Smooth muscle cell (in vitro differentiated cells): Measurements from ENCODE around the gene ACTL7A. TPM values are rescaled to one million over a fixed set of nuclear protein-coding genes. Genes with fewer than 3 reads are reported as not detected.

Experiments
- DNase-seq: peaks from one replicate; lab custom pipeline; 2025; ENCODE audit not compliant: unreplicated experiment; lab: John Stamatoyannopoulos, UW
- H2AFZ ChIP-seq: fragments of 200-600 bp; sonication (generic); 2 replicates; pipeline ENCODE4 v1.6.0; 2016; ENCODE audit warnings: antibody characterized with exemption, low read depth, mild to moderate bottlenecking
- H3F3A ChIP-seq: fragments of 200-600 bp; sonication (generic); 2 replicates; pipeline ENCODE4 v1.6.0; 2017; ENCODE audit warnings: antibody characterized with exemption, low read depth
- H3K27ac ChIP-seq: fragments of 200-600 bp; sonication (generic); 2 replicates; pipeline ENCODE4 v1.5.1; 2016; ENCODE audit warnings: low read depth, mild to moderate bottlenecking
- H3K27me3 ChIP-seq: fragments of 200-600 bp; sonication (generic); 2 replicates; pipeline ENCODE4 v1.6.1; 2016; ENCODE audit warnings: low read depth, mild to moderate bottlenecking
- H3K36me3 ChIP-seq: fragments of 200-600 bp; sonication (generic); 2 replicates; pipeline ENCODE4 v1.5.1; 2016; ENCODE audit warnings: low read depth
- H3K4me1 ChIP-seq: fragments of 200-600 bp; sonication (generic); 2 replicates; pipeline ENCODE4 v1.5.1; 2016; ENCODE audit warnings: low read depth
- H3K4me2 ChIP-seq: fragments of 200-600 bp; sonication (generic); 2 replicates; pipeline ENCODE4 v1.6.0; 2016; ENCODE audit warnings: mild to moderate bottlenecking
- H3K4me3 ChIP-seq: fragments of 200-600 bp; sonication (generic); 2 replicates; pipeline ENCODE4 v1.5.1; 2016; ENCODE audit warnings: mild to moderate bottlenecking
- H3K79me2 ChIP-seq: fragments of 200-600 bp; sonication (generic); 2 replicates; pipeline ENCODE4 v1.6.0; 2016; ENCODE audit warnings: low read depth, mild to moderate bottlenecking
- H3K9ac ChIP-seq: fragments of 200-600 bp; sonication (generic); 2 replicates; pipeline ENCODE4 v1.6.0; 2016; ENCODE audit warnings: low read depth
- H3K9me3 ChIP-seq: fragments of 200-600 bp; sonication (generic); replicated peaks from 2 replicates; pipeline ENCODE4 v1.5.1; 2016; ENCODE audit warnings: low read depth
- H4K20me1 ChIP-seq: fragments of 200-600 bp; sonication (generic); 2 replicates; pipeline ENCODE4 v1.6.0; 2016; ENCODE audit warnings: low read depth
- WGBS: methylation state at CpG from one replicate; pipeline ENCODE4 v1.1.7; 2016; ENCODE audit warnings: low lambda C conversion rate; 5-methylcytosine and 5-hydroxymethylcytosine counted together
- polyA plus RNA-seq: library from polyadenylated mRNA; unstranded; fragments of >200 nt; fragmentation: Nextera tagmentation; extraction: Ambion mirVana; gene quantifications from 2 replicates; pipeline ENCODE4 v1.2.1, GENCODE V29; 2016
- total RNA-seq: library from RNA; depleted of rRNA; stranded (reverse); fragments of >200 nt; gene quantifications from 2 replicates; pipeline ENCODE4 v1.2.3, GENCODE V29; 2014
- TF ChIP-seq, protein P1 (sequence below): fragments of 200-600 bp; sonication (generic); IDR thresholded peaks from 2 replicates; pipeline ENCODE4 v1.5.1; 2017; ENCODE audit warnings: borderline replicate concordance, mild to moderate bottlenecking, antibody characterized with exemption; ENCODE audit not compliant: insufficient read depth, poor library complexity, severe bottlenecking

ACTL7A gene
- total and polyA plus RNA-seq, 2 experiments from 2014 or later: not detected

DNA sequence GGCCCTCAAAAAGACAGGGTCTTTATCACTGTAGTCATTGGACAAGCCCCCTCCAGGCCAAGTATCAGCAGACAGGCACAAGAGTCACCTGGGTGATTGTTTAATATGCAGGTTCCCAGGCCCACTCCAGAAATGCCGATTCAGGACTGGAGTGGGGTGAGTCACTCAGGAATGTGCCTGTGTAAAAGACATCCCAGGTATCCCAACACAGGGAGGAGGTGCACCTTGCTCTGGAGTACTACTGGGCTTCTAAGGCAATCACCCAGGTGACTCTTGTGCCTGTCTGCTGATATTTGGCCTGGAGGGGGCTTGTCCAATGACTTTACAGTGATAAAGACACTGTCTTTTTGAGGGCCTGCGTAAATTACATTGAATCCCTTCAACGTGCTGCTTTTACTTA lies 46.9 kb upstream of the ACTL7A start:
- 64% methylated on average over 3 of the region's 3 CpGs for WGBS
- no peaks in the 10 kb centered on the region for H3K79me2 ChIP-seq
- no peak overlapping the region for H3K9ac ChIP-seq
- no peaks in the 10 kb centered on the region for H3K27me3 ChIP-seq
- no peak overlapping the region for H3K4me2 ChIP-seq
- TF ChIP-seq, protein P1, sequence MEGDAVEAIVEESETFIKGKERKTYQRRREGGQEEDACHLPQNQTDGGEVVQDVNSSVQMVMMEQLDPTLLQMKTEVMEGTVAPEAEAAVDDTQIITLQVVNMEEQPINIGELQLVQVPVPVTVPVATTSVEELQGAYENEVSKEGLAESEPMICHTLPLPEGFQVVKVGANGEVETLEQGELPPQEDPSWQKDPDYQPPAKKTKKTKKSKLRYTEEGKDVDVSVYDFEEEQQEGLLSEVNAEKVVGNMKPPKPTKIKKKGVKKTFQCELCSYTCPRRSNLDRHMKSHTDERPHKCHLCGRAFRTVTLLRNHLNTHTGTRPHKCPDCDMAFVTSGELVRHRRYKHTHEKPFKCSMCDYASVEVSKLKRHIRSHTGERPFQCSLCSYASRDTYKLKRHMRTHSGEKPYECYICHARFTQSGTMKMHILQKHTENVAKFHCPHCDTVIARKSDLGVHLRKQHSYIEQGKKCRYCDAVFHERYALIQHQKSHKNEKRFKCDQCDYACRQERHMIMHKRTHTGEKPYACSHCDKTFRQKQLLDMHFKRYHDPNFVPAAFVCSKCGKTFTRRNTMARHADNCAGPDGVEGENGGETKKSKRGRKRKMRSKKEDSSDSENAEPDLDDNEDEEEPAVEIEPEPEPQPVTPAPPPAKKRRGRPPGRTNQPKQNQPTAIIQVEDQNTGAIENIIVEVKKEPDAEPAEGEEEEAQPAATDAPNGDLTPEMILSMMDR: no peak
- no peak for DNase-seq
- peaks cover 14% of the 10 kb centered on the region for H3K4me1 ChIP-seq
- no peak overlapping the region for H3K4me3 ChIP-seq
- H4K20me1 ChIP-seq: no peaks in the 10 kb centered on the region
- H2AFZ ChIP-seq: no peak overlapping the region
- H3K9me3 ChIP-seq: no peaks in the 10 kb centered on the region
- no peaks in the 10 kb centered on the region for H3K36me3 ChIP-seq
- H3K27ac ChIP-seq: no peak overlapping the region
- peaks cover 12% of the 10 kb centered on the region for H3F3A ChIP-seq

DNA sequence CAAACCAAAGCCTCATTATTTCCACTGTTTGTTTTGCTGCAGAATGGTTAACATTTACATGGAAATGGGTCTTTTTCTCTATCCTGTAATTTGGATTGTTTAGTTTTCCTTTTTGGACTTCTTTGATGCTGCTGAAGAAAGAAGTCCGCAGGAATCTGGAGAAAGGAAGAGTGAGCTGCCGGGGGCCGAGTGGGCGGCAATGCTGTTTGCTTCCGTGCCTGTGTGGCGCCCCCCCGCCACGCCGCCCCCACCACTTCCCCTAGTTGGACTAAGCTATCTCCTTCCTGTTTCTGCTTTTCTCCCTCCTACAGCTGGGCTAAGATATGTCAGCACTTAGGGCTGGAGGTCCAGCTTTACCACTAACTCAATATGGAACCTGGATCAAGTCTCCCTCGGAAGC lies 46.0 kb upstream of the ACTL7A start:
- Histone ChIP-seq H4K20me1 (no peaks in the 10 kb centered on the region), H3K36me3 (no peaks in the 10 kb centered on the region), H3K4me2 (peak overlapping the region; percentile 68), H3K4me1 (peaks cover 14% of the 10 kb centered on the region), H3K9ac (no peak overlapping the region), H2AFZ (peak overlapping the region; percentile 81), H3K79me2 (no peaks in the 10 kb centered on the region), H3K27ac (peak overlapping the region; percentile 50), H3K9me3 (no peaks in the 10 kb centered on the region), H3F3A (peaks cover 12% of the 10 kb centered on the region), H3K27me3 (no peaks in the 10 kb centered on the region), H3K4me3 (no peak overlapping the region)
- DNase-seq: no peak
- TF ChIP-seq, protein P1: no peak
- WGBS: 41% methylated on average over 10 of the region's 10 CpGs

DNA sequence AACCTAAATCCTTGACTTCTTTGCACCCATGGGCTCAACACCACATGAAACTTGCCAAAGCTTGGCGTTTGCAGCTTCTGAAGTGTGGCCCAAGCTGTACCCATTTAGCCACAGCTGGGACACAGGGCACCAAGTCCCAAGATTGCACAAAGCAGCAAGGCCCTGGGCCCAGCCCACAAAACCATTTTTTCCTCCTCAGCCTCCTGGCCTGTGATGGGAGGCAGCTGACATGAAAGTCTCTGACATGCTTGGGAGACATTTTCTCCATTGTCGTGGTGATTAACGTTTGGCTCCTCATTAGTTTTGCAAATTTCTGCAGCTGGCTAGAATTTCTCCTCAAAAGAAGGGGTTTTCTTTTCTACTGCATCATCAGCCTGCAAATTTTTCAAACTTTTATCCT lies 38.2 kb upstream of the ACTL7A start:
- Histone ChIP-seq H3K79me2 (no peaks in the 10 kb centered on the region), H3F3A (no peaks in the 10 kb centered on the region), H3K4me1 (no peaks in the 10 kb centered on the region), H3K9me3 (no peaks in the 10 kb centered on the region), H3K4me3 (no peak overlapping the region), H4K20me1 (no peaks in the 10 kb centered on the region), H3K27me3 (no peaks in the 10 kb centered on the region), H2AFZ (no peak overlapping the region), H3K27ac (no peak overlapping the region), H3K4me2 (no peak overlapping the region), H3K36me3 (no peaks in the 10 kb centered on the region), H3K9ac (no peak overlapping the region)
- WGBS: 98% methylated on average over 3 of the region's 3 CpGs
- DNase-seq: no peak
- TF ChIP-seq, protein P1: no peak

DNA sequence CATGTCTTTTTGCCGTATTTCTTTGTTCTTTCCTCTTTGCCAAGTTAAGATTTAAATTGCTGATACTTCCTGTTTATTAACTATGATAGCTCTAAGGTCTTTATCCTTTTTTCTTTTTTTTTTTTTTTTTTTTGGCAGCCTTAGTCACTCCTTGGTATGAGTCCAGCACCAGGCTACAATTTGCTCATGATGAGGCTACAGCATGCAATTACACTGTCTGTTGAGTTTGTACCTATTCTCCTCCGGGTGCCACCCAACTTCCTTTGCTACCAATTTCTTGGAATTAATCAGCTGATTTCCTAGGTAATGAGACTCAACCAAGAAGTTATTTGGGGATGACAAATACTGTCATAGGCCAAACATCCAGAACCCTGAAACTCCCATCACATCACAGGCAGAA lies 31.8 kb upstream of the ACTL7A start:
- Histone ChIP-seq H2AFZ (no peak overlapping the region), H3K4me2 (no peak overlapping the region)
- WGBS: 88% methylated on average over 2 of the region's 2 CpGs

More for the DNA sequence above, 31.8 kb upstream of the ACTL7A start:
- no peaks in the 10 kb centered on the region for H3K4me1 ChIP-seq
- no peaks in the 10 kb centered on the region for H3K79me2 ChIP-seq
- no peak for DNase-seq
- no peak overlapping the region for H3K27ac ChIP-seq
- H3K9me3 ChIP-seq: no peaks in the 10 kb centered on the region
- no peaks in the 10 kb centered on the region for H3K36me3 ChIP-seq
- peaks cover 3% of the 10 kb centered on the region for H3F3A ChIP-seq
- no peaks in the 10 kb centered on the region for H3K27me3 ChIP-seq
- no peak overlapping the region for H3K4me3 ChIP-seq
- H4K20me1 ChIP-seq: no peaks in the 10 kb centered on the region
- no peak overlapping the region for H3K9ac ChIP-seq
- TF ChIP-seq, protein P1: no peak
